ENCODE measurements around the gene IGDCC3.

DNA sequence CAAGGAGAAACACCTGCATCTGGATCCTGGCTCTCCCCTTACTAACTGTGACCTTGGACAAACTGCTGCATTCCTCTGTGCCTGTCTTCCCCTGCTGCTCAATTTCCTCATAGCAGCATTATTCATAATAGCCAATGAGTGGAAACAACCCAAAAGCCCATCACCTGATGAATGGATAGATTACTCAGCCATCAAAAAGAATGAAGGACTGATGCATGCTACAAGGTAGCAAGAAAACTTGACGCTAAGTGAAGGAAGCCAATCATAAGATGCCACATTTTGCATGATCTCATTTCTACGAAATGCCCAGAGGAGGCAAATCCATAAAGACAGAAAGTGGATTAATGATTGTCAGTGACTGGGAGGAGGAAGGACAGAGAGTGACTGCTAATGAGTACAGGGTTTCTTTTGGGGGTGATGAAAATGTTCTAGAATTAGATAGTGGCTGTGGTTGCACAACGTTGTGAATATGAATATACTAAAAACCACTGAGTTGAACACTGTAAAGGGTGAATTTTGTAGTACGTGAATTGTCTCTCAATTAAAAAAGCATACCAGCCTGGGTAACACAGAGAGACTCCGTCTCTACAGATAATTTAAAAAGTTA, 33.8 kb upstream of the IGDCC3 start:
- TF ChIP-seq, protein P1, sequence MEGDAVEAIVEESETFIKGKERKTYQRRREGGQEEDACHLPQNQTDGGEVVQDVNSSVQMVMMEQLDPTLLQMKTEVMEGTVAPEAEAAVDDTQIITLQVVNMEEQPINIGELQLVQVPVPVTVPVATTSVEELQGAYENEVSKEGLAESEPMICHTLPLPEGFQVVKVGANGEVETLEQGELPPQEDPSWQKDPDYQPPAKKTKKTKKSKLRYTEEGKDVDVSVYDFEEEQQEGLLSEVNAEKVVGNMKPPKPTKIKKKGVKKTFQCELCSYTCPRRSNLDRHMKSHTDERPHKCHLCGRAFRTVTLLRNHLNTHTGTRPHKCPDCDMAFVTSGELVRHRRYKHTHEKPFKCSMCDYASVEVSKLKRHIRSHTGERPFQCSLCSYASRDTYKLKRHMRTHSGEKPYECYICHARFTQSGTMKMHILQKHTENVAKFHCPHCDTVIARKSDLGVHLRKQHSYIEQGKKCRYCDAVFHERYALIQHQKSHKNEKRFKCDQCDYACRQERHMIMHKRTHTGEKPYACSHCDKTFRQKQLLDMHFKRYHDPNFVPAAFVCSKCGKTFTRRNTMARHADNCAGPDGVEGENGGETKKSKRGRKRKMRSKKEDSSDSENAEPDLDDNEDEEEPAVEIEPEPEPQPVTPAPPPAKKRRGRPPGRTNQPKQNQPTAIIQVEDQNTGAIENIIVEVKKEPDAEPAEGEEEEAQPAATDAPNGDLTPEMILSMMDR (optimal IDR thresholded peaks at IDR 0.05 in 1 of 3, IDR thresholded peaks at IDR 0.05 in 1 of 3, conservative IDR thresholded peaks at IDR 0.05 in 1 of 3; ENCODE audit: extremely low read depth in 1 of 3, insufficient read depth in 2 of 3, low read length in 3 of 3), result no peak
- no peak for TF ChIP-seq EZH2 (IDR thresholded peaks at IDR 0.05; ENCODE audit: low read length)

Measured in keratinocyte (primary cell).